Right hindlimb (tissue), 1 donor: ENCODE data around the gene SEC14L1.
"Not testable (repeated sequence)": the region's sequence is repeated elsewhere in the genome, so short reads cannot be mapped to it uniquely, and the experiment has no call there.

ENCODE experiments used
- DNase-seq: peaks from one replicate; pipeline ENCODE4 v3.0.0-alpha.2; 2018

Gene SEC14L1

DNA sequence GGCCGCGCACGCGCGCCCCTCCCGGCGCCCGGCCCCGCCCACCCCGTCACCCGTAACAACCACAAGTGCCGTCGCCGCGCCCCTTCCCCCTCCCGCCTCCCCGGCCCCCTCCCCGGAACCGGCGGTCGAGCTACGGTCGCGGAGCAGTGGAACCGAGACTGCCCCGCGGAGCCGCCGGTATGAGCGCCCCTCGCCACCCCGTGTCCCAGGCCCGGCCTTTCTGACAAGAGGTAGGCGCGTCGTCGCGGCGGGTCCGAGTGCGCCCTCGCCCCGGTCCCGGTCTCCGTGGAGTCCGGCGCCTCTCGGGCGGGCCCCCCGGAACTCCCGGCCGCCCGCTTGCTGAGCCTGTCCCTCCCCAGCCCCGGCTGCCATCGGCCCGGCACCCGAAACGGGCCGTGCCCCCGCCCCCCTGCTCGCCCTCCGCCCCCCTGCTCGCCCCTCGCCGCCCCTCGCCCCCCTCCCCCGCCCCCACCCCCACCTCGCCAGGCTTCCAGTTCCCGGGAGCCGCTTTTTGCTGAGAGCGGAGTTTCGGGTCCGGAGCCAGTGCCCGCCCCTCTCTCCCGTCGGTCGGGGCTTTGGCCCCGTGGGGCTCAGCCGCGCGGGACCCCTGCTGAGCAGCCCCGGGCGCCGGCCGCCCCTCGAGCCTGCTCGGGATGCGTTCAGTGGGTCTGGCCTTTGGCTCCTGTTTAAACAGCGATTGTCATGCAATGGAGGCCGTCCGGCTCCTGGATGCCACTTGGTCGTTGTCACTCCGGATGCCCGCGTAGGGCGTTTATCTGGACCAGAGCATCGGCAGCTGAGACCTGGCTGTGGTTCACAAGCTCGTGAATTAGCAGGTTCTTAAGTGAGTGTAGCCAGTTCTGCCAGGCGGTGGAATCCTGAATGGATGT lies at the start of gene SEC14L1:
SEC14L1 (plus strand) TSS at position 92 of the 890 bp plus-strand sequence. CDS start 2,628 bp downstream, outside the sequence.
- peak; percentile 65 for DNase-seq

DNA sequence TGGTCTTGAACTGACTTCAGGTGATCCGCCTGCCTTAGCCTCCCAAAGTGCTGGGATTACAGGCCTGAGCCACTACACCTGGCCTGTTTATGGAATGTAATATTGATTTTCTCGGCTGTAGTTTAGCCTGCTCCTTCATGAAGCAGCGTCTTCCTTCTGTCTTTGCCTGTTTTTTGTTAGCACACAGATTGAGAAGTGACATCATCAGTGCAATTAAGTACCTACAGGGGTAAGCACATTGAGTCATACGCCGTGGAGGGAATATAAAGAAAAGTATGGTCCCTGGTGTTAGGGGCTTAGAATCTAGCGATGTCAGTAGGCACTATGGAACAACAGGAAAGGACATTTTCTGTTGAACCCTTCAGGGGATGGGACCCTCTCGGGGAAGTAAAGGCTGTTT lies 48.7 kb upstream of the SEC14L1 start:
- DNase-seq, result no peak

DNA sequence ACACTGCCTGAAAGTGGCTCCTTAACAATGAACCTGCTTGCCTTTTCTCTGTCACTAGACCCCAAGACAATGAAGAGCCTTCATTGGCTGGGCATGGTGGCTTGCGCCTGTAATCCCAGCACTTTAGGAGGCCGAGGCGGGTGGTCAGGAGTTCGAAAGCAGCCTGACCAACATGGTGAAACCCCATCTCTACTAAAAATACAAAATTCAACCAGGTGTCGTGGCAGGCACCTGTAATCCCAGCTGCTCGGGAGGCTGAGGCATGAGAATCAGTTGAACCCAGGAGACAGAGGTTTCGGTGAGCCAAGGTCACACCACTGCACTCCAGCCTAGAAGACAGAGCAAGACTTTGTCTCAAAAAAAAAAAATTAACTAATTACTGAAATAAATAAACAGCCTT lies 45.3 kb upstream of the SEC14L1 start:
- no peak for DNase-seq

DNA sequence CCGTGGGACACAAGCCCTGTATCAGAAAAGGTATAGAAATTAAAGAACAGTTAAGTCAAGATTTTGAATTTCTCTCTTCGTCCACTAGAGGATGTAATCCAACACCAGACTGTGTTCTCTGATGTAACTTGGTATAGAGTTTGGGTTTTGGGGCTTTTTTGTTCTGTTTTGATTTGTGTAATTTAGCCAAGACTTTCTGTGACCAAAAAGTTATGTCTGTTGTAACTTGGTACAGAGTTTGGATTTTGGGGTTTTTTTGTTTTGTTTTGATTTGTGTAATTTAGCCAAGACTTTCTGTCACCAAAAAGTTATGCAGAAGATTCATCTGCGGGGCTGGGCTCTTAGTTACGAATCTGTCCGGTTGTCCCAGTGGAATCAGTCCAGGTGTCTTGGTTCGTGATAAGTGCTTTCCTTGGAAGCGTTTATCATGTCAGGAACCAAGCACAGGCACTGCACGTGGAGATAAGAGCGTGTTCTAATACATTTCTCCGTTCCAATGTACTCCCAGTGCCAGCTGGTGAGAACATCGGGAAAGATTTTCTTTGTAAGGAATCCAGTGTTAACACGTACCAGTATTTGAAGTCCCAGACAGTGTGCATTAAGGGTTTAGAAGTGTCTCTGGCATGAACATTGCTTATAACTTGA lies 44.1 kb upstream of the SEC14L1 start:
- no peak for DNase-seq

DNA sequence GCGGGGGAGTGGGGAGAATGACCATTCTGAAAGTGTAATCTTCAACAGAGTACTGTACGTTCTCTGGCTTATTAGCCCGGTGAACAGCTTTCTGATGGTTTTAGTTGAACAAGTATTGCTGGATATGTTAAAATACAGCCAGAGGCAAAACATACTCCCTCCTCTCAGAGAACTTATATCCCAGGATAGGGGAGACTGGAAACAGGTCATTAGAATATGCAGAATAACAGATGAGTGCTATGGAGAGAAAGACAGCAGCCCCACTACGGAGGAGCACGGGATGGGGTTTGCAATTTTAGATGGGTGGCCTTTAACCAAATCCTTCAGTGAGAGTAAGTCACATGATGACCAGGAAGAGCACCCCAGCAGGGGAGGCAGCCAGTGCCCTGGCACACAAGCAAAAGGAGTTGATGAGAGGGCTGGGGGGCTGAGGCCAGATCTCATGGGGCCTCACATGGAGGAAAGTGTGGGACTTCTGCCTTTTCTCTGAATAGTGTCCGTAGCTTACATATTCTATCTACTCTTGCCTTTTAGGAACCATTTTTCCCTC lies 43.1 kb upstream of the SEC14L1 start:
- no peak for DNase-seq

DNA sequence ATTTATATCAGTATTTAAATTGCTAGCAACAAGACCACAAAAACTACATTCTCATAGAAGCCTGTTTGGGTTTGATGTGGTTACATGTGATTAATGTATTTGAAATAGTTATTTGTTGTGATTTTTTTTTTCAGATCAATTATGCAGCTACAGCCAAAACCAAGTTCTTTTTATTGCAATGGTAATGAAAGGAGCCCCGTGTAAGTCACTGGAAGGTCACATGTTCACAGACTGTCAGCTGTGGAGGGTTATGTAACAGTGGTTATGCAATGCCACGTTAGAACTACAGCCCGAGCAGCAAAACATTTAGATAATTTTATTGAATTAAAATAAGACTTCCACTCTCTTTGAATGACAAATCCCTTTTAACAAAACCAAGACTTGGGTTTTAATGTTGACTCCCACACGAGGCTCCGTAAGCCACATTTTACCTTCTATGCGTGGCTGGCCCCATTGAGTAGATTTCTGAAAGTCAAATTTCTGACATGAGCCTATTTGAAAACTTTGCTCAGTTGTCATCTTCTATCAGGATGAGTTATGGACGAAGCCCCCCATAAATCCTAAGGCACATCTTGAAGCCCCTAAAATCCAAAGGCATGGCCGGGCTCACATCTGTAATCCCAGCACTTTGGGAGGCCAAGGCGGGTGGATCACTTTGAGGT lies 41.8 kb upstream of the SEC14L1 start:
- no peak for DNase-seq

DNA sequence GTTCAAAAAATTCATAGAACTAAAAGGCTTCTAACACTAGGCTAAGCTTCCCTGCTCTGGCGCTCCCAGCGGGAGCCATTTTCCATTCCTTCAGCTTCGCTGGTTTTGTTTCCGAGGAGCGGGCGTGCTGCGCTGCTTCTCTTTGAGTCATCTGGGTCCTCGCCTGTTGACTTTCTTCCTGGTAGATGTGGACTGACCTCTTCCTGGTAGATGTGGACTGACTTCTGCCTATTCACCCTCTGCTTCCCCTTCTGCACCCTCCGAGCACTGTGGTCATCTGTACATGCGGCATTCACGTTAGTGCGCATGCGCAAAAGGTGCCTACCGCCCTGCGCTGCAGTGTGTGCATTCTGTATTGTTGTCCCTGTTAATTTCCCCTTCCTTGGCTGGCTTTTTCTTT lies 40.8 kb upstream of the SEC14L1 start:
- no peak for DNase-seq

DNA sequence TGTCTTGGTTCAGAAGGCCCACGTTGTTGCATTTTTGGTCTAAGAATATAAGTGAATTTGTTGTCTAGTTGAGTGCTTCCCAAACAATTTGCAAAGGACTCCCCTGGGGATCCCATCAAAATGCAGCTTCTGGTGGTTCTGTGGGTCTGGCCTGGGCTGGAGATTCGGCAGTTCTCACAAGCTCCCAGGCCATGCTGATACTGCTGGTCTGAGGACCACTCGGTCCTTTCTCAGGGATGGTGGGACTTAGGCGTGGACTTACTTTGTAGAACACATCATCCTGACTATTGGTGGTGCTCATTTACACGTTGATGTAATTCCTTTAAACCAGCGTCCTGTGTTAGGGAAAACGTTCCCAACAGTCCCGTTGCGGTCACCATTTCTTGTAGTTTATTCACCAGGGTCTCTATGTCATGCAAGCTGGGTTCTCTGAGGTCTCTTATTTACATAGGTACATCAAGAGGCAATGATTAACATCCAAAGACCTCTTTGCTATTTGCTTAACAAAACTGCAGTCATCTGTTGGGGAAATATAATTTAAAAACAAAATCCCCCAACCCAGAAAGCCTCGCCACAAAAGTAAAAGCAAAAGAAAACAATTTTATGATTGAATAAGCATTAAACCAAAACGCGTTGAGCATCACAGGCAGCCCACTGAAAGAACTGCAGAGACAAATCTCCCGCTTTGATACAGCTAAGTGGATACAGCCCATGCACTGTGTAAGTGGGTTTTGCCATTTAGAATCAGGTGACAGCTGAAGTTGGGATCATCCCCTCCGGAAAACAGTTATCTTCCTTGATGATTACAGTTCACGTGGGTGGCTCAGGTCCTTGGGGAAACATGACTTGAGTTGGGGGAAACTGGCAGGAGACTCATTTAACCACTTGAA lies 39.0 kb upstream of the SEC14L1 start:
- DNase-seq, result no peak

DNA sequence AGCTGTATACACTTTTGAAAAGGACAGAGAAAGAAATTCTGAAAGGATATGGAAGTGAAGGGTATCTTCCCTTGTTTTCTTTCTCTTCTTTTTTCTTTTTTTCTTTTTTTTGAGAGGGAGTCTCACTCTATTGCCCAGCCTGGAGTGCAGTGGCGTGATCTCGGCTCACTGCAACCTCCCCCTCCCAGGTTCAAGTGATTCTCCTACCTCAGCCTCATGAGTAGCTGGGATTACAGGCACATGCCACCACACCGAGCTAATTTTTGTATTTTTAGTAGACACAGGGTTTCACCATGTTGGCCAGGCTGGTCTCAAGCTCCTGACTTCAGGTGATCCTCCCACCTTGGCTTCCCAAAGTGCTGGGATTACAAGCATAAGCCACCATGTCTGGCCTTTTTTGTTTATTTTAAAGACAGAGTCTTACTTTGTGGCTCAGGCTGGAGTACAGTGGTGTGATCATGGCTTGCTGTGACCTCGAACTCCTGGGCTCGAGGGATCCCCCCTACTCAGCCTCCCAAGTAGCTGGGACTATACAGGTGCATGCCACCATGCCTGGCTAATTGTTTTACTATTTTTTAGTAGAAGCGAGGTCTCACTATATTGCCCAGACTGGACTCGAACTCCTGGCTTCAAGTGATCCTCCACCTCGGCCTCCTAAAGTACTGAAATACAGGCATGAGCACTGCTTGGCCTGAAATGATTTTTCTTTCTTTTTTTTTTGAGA lies 38.2 kb upstream of the SEC14L1 start:
- not testable (repeated sequence) for DNase-seq

DNA sequence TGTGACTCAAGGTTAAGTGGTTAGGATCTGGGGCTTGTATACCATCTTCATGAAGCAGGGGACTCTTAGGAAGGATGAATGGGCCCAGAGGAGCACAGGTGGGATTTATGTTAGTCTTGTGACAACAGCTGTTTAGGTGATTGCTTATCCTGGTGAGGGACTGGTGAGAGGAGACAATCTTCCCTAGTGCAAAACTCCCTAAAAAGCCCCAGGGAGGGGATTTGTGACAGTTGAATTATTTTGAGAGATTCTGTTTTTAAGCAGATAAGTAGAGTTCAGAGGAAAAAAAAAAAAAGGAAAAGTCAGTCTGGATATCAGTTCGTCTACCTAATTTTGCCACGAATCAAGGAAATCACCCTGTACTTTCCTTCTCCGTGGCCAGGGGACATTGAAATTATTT lies 35.1 kb upstream of the SEC14L1 start:
- DNase-seq, result no peak

DNA sequence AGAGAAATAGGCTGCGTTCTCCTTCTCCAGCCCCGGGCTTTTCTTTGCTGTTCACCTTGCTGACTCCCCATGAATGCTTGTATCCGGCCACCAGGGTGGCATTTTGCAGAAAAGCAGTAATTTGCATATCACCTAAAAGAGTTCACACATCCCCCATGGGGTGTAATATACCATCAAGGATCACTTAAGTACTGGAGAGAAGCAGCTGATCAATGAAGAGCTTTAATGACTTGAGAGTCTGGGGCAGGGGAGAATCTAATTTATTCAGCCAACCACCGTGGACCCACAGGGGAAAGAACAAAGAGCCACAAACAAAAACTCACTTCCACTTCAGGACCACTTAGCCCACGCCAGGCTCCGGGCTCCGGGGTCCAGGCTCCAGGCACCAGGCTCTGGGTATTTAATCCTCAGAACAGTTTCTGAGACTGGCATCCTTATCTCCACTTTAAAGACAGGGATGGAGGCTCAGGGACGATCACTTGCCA lies 33.9 kb upstream of the SEC14L1 start:
- no peak for DNase-seq

DNA sequence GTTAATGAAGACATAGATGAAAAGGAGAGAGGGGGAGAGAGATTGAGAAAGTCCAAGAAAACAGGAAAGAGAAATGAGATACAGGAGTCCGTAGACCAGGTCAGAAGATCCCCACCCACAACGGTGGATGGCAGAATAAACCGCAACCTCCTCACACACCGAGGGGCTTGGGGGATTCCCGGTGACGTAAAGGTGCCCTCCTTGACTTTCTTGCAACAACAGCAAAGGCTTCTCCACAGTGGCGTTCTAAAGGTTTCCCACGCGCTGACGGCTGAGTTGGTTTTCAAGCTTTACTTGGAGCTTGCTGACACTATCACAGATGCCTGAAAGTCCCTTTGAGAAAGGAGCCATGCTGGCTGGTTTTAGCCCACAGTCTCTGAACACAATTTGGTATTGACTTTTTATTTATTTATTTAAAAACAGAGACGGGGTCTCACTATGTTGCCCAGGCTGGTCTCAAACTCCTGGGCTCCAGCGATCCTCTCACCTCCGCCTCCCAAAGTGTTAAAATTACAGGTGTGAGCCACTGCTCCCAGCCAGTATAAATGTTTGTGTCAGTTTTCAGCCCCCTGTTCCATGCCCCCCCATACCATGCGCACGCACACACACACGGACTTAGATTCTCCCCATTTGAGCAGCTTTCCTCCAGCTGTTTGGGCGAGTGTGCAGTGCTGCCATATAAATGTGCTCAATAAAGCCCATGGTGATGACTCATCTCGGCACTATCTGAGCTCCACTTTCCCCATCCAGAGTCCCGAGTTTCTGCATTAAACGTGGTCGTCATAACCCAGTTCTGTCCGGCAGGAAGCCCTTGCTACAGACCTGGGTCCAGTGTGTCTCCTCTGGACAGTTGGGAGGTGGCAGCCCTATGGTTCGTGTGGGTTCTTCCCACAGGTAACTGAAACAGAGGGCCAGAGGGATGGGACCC lies 33.0 kb upstream of the SEC14L1 start:
- no peak for DNase-seq

DNA sequence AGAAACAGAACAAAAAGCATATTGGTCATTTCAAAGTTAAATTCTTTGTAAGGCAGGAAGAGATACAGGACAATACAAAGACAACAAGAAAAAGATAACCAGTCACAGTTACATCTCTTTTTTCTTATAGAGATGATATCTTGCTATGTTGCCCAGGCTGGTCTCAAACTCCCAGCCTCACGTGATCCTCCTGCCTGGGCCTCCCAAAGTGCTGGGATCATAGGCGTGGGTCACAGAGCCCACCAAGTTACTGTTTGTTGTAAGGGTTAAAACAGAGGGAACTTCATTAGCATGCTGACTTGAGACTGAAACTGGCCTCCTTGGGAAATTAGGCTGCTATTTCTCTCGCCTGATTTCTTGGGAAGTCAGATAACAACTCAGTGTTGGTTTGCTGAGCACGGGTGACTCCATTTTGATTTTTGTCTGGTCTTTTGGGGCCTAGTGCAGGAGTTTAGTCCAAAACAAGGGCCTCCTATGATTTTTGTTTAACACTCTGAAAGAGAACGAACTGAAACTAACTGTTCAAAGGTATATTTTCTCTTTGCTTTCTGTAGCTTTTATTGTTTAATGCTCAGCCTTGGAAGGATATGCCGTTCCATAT lies 31.5 kb upstream of the SEC14L1 start:
- no peak for DNase-seq

DNA sequence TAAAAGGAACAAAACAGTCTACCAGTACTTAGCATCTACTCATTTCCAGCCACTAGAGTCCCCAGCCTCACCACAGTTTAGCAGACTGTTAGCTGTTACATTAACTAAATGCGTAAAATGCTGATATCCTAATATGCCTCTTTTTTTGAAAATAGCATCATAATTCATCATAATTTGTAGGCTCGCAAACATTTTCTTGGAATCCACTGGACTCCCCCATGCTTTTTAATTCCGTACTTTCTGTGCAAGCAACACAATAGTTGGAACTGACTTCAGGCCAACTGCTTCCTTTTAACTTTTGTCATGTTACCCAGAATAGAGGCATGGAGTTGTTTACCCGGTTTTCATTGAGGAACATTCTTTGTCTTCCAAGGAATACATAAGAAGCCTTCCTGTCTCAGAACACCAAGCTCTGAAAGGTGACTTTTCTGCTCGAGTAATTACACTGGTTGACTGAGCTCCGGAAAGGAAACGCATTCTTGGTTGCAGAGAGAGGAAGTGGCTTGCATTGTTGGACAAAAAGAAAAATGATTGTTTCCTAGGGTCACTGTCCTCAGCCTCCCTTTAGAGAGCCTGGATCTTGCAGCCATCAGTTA lies 30.9 kb upstream of the SEC14L1 start:
- no peak for DNase-seq

DNA sequence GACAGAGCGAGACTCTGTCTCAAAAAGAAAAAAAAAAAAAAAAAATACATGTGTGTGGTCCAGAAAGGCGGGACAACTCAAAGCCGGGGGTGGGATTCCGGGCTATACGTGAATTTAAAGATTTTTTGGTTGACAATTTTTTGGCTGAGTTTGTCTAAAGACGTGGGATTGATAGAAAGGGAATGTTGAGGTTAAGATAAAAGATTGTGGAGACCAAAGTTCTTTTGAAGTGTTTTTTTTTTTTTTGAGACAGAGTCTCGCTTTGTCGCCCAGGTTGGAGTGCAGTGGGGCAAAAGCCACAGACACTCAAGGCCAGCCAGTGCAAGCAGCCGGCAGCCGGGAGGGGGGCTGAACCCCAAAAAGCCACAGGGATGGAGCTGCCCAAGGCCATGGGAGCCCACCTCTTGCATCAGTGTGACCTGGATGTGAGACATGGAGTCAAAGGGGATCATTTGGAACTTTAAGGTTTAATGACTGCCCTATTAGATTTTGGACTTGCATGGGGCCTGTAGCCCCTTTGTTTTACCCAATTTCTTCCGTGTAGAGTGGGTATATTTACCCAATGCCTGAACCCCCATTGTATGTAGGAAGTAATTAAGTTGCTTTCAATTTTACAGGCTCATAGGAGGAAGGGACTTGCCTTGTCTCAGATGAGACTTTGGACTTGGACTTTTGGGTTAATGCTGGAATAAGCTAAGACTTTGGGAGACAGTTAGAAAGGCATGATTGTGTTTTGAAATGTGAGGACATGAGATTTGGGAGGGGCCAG lies 29.4 kb upstream of the SEC14L1 start:
- DNase-seq, result not testable (repeated sequence)

DNA sequence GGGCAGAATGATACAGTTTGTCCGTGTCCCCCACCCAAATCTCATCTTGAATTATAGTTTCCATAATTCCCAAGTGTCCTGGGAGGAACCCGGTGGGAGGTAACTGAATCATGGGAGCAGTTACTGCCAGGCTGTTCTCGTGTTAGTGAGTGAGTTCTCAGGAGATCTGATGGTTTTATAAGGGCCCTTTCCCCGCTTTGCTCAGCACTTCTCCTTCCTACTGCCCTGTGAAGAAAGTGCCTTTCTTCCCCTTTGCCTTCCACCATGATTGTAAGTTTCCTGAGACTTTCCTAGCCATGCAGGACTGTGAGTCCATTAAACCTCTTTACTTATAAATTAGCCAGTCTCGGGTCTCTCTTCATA lies 28.9 kb upstream of the SEC14L1 start:
- DNase-seq, result no peak

DNA sequence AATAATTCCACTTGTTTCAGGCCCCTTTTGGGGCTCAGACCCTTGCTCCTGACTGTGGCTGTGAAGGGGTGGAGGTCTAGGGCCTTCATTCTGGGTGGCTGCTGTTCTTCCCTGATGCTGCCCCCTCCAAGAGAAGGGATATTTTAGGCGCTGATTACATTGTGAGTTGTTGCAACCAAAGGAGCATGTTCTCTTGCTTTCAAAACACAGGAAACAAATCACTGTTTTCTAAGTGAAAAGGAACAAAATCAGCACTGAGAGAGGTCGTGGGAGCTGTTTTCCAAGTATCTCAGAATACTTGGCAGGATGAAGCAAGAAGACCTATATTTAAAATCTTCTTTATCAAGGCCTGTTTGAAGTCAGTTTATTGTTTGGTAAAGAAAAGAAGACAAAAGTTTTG lies 25.3 kb upstream of the SEC14L1 start:
- no peak for DNase-seq

DNA sequence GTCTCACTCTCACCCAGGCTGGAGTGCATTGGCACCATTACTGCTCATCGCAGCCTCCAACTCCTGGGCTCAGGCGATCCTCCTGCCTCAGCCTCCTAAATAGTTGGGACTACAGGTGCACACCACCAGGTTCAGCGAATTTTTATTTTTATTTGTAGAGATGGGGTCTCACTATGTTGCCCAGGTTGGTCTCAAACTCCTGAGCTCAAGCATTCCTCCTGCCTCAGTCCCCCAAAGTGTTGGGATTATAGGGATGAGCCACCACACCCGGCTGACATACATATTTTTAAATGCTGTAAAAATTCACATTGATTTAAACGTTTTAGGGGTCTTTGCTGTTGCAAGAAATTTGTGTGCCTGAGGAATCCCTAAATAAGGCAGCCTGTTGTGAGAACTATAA lies 24.8 kb upstream of the SEC14L1 start:
- no peak for DNase-seq

DNA sequence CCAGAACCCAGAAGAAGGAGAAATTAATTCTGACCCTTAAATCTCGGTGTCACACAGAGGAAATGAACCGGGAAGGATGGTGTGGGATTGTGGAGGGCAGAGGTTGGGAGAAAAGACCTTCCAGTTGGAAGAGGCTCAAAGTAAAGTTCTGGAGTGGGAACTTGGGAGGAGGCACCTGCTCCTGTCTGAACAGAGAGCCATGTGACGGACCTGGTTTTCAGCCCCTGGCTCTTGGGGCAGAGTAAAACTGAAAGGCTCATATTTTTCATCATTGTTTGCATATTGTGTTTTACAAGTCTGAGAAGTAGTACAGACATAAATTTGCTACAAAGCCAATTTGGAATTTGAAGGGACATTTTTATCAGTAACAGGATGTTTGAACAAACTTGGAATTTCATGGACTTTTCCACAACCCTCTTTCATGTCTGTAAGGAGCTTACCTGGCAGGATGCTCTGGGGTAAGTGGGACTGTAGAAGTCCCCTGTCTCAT lies 24.4 kb upstream of the SEC14L1 start:
- no peak for DNase-seq
